ENCODE measurements around the gene GPR107.

DNA sequence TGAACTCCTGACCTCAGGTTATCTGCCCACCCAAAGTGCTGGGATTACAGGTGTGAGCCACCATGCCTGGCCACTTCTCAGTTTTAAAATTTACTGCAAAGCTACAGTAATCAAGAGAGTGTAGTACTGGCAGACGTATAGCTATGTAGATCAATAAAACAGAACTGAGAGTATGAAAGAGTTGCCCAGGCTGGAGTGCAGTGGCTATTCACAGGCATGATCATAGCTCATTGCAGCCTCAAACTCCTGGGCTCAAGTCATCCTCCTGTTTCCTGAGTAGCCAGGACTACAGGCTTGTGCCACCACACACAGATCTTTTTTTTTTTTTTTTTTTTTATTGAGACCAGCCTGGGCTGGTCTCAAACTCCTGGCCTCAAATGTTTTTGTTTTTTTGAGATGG, 92.0 kb downstream of the GPR107 start:
- TF ChIP-seq GATA2 (IDR thresholded peaks at IDR 0.05; ENCODE audit: low read depth, low read length) (no peak), GATA3 (IDR thresholded peaks at IDR 0.05; ENCODE audit: low read depth, low read length) (no peak)
